OCI-LY3 (cell line): ENCODE measurements around the gene ABHD3.
A peak's percentile ranks its signal among the peaks of the same experiment; 100 is the strongest.
"Not testable (repeated sequence)": the region's sequence is repeated elsewhere in the genome, so short reads cannot be mapped to it uniquely, and the experiment has no call there.

Source experiments
- H2AFZ ChIP-seq: fragments of 200-600, 300-600 bp; shearing (Covaris generic); 2 replicates; pipeline ENCODE4 v1.6.0; 2014; ENCODE audit warnings: antibody characterized with exemption, low read depth, low read length
- H3K27ac ChIP-seq: fragments of 200-600, 300-600 bp; sonication (generic); 2 replicates; pipeline ENCODE4 v1.5.1; 2014; ENCODE audit warnings: mild to moderate bottlenecking, low read length, moderate library complexity, mixed read lengths
- H3K27me3 ChIP-seq: fragments of 200-600, 300-600 bp; sonication (generic); 2 replicates; pipeline ENCODE4 v1.6.1; 2014; ENCODE audit warnings: low read depth, low read length, mixed read lengths
- H3K36me3 ChIP-seq: fragments of 200-600, 300-600 bp; sonication (generic); replicated peaks from 2 replicates; pipeline ENCODE3; 2014; ENCODE audit warnings: low read depth, low read length, mixed read lengths
- H3K4me1 ChIP-seq: fragments of 300-600, 200-600 bp; sonication (generic); 2 replicates; pipeline ENCODE4 v1.6.1; 2014; ENCODE audit warnings: low read length, mixed read lengths
- H3K4me2 ChIP-seq: fragments of 200-600, 300-600 bp; sonication (generic); 2 replicates; pipeline ENCODE4 v1.6.1; 2014; ENCODE audit warnings: low read length, mixed read lengths
- H3K4me3 ChIP-seq: fragments of 300-600, 200-600 bp; sonication (generic); 2 replicates; pipeline ENCODE4 v1.5.1; 2014; ENCODE audit warnings: antibody characterized with exemption, mild to moderate bottlenecking, low read length, moderate library complexity
- H3K79me2 ChIP-seq: fragments of 300-600, 200-600 bp; shearing (Covaris generic); 2 replicates; pipeline ENCODE4 v1.6.1; 2014; ENCODE audit warnings: mild to moderate bottlenecking, low read length, mixed read lengths
- H3K9ac ChIP-seq: fragments of 300-600, 200-600 bp; shearing (Covaris generic); 2 replicates; pipeline ENCODE4 v1.6.0; 2014; ENCODE audit warnings: mild to moderate bottlenecking, low read length, moderate library complexity
- H3K9me3 ChIP-seq: fragments of 200-600, 300-600 bp; shearing (Covaris generic); 2 replicates; pipeline ENCODE4 v1.6.1; 2014; ENCODE audit warnings: low read length, mixed read lengths; ENCODE audit not compliant: insufficient read depth
- H4K20me1 ChIP-seq: fragments of 200-600, 300-600 bp; sonication (generic); 2 replicates; pipeline ENCODE4 v1.6.1; 2016; ENCODE audit warnings: low read length, mixed read lengths; ENCODE audit not compliant: insufficient read depth
- CTCF ChIP-seq: fragments of 200-600, 300-600 bp; sonication (generic); IDR thresholded peaks from 2 replicates; pipeline ENCODE4 v1.5.1; 2014; ENCODE audit warnings: antibody characterized with exemption, low read length, low read depth
- EZH2phosphoT487 ChIP-seq: fragments of 200-600 bp; shearing (Covaris generic); IDR thresholded peaks from 2 replicates; pipeline ENCODE4 v1.6.1; 2018; ENCODE audit warnings: antibody characterized with exemption, mixed run types, low read depth

ABHD3 gene

GRCh38 chr18:21741312-21741561, 36.7 kb upstream of the ABHD3 start:
- H3K36me3 ChIP-seq = no peaks in the 10 kb centered on the region
- H4K20me1 ChIP-seq = peaks cover 9% of the 10 kb centered on the region; the same call in 1 of the 2 replicates
- TF ChIP-seq CTCF = no peak
- no peak for TF ChIP-seq EZH2phosphoT487
- no peaks in the 10 kb centered on the region for H3K9me3 ChIP-seq
- peak overlapping the region; percentile 96 for H3K4me2 ChIP-seq
- peak overlapping the region; percentile 95; the same call in 1 of the 2 replicates for H2AFZ ChIP-seq
- H3K4me1 ChIP-seq = peaks cover 13% of the 10 kb centered on the region
- H3K27me3 ChIP-seq = no peaks in the 10 kb centered on the region
- peaks cover 40% of the 10 kb centered on the region for H3K79me2 ChIP-seq
- peak overlapping the region; percentile 96 for H3K4me3 ChIP-seq
- H3K27ac ChIP-seq = peak overlapping the region; percentile 74; the same call in 1 of the 2 replicates
- H3K9ac ChIP-seq = peak overlapping the region; percentile 95

- H2AFZ ChIP-seq = peak within 1 kb of the TSS; percentile 95
- H3K27me3 ChIP-seq = no peaks in the 10 kb centered on the region
- H3K4me2 ChIP-seq = peak within 1 kb of the TSS; percentile 96
- TF ChIP-seq CTCF = no peak
- no peaks in the 10 kb centered on the region for H3K9me3 ChIP-seq
- H3K79me2 ChIP-seq = peaks cover 36% of the 10 kb centered on the region
- peak within 1 kb of the TSS; percentile 96 for H3K4me3 ChIP-seq
- H3K36me3 ChIP-seq = no peaks in the 10 kb centered on the region
- peak within 1 kb of the TSS; percentile 74 for H3K27ac ChIP-seq
- peaks cover 6% of the 10 kb centered on the region; the same call in 1 of the 2 replicates for H4K20me1 ChIP-seq
- peak within 1 kb of the TSS; percentile 95 for H3K9ac ChIP-seq
- H3K4me1 ChIP-seq = peaks cover 13% of the 10 kb centered on the region
Measured at GRCh38 chr18:21740538-21741311, 36.2 kb upstream of the ABHD3 start, which contains the start of gene MIB1. TSS of gene MIB1 (plus strand) at chr18:21740792. CDS start at chr18:21741584, 792 bp downstream.

- no peaks in the 10 kb centered on the region for H3K27me3 ChIP-seq
- TF ChIP-seq CTCF (no peak), EZH2phosphoT487 (no peak)
- H2AFZ ChIP-seq = peak overlapping the region; percentile 81
- H3K79me2 ChIP-seq = peaks cover 31% of the 10 kb centered on the region
- H3K4me1 ChIP-seq = peaks cover 13% of the 10 kb centered on the region
- H3K4me2 ChIP-seq = peak overlapping the region; percentile 83
- H3K36me3 ChIP-seq = no peaks in the 10 kb centered on the region
- no peak overlapping the region for H3K27ac ChIP-seq
- peak overlapping the region; percentile 96 for H3K4me3 ChIP-seq
- H3K9ac ChIP-seq = peak overlapping the region; percentile 62
- no peaks in the 10 kb centered on the region for H3K9me3 ChIP-seq
- peaks cover 6% of the 10 kb centered on the region; the same call in 1 of the 2 replicates for H4K20me1 ChIP-seq
Measured at GRCh38 chr18:21739604-21740537, 35.3 kb upstream of the ABHD3 start.

- not testable (repeated sequence) for H3K79me2 ChIP-seq, H3K27me3 ChIP-seq, H2AFZ ChIP-seq, H3K36me3 ChIP-seq, H3K4me2 ChIP-seq, H3K27ac ChIP-seq, H3K9me3 ChIP-seq, H3K4me3 ChIP-seq, H4K20me1 ChIP-seq, H3K4me1 ChIP-seq, H3K9ac ChIP-seq
Measured at GRCh38 chr18:21736926-21737325, 32.4 kb upstream of the ABHD3 start.
